HS-27A (cell line): ENCODE measurements around the gene TSPAN3.

Source experiments
- DNase-seq: peaks from one replicate; pipeline ENCODE4 v3.0.0-alpha.2; 2012; ENCODE audit warnings: low read depth, missing footprints

Gene TSPAN3

GRCh38 chr15:77009646-77010311, 61.1 kb downstream of the TSPAN3 start:
- DNase-seq = no peak

DNA sequence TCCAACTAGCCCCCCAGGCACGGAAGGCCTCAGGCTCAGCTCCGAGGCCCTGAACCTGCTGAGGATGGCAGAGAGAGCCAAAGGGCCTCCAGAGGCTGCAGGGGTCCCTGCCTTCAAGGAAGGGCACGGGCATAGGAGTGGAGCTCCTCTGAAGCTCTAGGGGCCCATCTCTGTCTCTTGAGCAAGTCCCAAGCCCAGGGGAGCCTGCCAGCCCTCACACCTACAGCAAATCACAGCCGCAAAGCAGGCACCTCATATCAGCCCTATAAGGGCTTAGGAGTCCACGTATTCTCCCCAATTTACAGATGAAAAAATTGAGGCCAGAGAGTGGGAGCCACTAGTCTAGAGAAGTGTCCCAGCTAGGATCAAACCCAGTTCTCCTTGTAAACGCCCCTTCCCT, 61.7 kb downstream of the TSPAN3 start:
- no peak for DNase-seq

DNA sequence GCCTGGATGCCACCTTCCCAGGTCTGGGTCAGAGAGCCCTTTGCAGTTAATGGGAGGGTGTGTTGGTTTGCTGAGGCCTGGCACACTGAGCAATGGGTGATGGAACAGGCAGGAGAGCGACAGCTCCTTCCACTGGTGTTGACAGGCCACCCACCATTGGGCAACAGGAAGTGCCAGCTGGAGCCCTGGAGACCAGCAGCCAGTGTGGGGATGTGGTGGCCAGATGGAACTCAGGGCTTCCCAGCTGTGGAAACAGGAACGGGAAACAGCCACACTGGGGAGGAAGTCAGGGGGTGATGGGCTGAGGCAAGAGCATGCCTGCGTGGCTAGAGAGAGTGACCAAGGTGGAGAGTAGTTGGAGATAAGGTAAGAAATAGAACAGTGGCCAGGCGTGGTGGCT, 66.7 kb downstream of the TSPAN3 start:
- no peak for DNase-seq

DNA sequence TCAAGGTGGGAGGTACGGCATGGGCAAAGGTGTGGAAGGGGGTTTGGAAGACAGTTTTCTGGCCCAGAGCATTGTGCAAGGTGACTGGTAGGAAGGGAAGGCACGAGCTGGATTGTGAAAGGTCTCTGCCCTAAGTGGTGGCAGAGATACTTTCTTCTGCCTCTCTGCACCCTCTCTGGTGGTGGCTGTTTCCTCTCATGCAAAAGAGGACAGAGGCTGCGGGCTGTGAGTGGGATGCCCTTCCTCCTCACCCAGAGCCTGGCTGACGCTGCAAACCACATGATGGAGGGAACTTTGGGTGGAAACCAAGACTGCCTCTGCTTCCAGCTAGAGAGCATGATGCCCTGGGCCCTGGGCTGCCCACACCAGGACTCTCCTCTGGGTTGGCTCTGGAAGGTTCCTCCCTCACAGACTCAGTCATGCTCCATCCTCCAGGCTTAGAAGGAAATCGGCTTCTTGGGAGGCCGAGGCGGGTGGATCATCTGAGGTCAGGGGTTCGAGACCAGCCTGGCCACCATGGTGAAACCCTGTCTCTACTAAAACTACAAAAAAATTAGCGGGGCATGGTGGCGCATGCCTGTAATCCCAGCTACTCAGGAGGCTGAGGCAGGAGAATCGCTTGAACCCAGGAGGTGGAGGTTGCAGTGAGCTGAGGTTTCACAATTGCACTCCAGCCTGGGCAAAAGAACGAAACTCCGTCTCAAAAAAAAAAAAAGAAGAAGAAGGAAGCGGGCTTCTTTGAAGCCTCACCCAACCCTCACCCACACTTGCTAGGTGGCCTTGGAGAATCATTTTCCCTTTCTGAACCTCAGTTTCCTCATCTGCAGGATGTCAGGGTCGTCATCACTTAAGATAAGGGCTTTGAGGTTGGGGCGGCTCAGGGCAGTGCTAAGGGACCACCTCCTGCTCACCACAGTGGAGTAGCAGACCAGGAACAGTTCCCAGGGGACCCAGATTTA, 67.7 kb downstream of the TSPAN3 start:
- DNase-seq = no peak

GRCh38 chr15:77002436-77002835, 68.5 kb downstream of the TSPAN3 start:
- no peak for DNase-seq

GRCh38 chr15:77001966-77002365, 68.9 kb downstream of the TSPAN3 start:
- DNase-seq = no peak

GRCh38 chr15:77001351-77001750, 69.6 kb downstream of the TSPAN3 start:
- DNase-seq = no peak

GRCh38 chr15:76999996-77000395, 70.9 kb downstream of the TSPAN3 start:
- no peak for DNase-seq

DNA sequence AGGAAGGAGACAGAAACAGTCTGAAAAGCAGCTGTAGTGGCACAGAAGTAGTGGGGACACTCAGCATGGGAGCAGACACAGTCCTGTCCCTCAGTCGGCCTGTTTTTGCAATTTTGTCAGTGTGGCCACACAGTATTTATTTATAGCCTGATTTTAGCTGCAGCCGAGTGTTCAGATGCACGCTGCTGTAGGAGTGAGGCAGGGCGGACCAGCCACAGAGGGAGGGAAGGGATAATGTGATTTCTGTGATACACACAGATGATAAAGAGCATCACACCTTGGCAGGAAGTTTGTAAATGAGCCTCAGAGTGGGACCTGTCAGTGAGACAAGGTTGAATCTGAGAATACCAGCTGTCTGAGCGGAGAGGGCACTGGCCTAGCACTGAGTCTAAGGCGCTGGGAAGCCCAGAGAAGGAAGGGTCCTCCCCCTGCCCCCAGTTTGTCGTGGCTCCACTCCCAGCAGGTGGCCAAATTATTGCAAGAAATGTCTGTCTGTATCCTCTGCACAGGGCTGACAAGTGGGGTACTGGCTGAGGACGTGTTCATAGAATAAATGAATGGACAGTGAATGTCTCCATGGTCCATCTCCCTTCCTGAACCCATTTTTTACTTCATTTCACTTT, 72.1 kb downstream of the TSPAN3 start:
- no peak for DNase-seq

- no peak for DNase-seq
Measured at GRCh38 chr15:76996526-76997401, 74.1 kb downstream of the TSPAN3 start.

GRCh38 chr15:76996076-76996525, 74.8 kb downstream of the TSPAN3 start:
- DNase-seq = no peak

- no peak for DNase-seq
Measured at GRCh38 chr15:76994971-76995945, 75.7 kb downstream of the TSPAN3 start, which contains the start of gene PSTPIP1. Gene PSTPIP1, plus strand, starts transcription at chr15:76995126. Its CDS starts 448 bp downstream, at chr15:76995574.

DNA sequence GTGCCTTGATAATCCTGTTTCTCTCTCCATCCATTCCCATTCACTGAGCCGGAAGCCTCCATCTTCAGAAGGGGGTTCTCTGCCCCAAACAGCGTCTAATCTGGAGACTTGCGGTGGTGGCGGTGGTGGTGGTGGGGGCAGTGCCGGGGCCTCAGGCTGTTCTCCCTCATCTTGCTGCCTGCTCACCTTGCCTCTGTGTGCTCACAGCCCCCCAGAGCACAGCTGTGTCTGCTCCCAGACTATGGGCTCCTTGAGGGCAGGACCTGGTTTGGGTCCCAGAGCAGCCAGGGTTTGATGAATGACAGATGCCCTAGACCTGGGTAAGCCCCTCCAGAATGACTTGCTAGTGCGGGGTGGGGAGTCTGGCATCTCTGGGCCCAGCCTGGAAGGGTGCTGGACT, 76.4 kb downstream of the TSPAN3 start:
- DNase-seq = no peak

DNA sequence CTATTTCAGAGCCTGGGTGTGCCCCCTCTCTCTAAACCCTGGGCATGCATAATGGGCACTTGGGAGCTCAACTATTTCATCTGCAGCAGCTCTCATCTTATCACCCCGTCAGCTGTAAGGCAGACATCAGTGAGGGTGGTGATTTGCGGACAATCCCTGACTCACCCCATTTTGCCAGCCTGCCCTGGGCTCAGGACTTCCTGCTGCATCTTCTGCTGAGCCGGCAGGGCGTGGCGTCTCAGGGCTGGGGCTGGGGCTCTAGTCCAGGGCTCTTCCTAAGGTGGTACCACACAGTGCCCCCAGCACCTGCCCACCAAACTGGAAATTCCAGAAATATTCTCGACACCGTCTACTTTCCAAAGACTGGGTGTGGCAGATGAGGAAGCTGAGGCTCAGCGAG, 76.9 kb downstream of the TSPAN3 start:
- no peak for DNase-seq

DNA sequence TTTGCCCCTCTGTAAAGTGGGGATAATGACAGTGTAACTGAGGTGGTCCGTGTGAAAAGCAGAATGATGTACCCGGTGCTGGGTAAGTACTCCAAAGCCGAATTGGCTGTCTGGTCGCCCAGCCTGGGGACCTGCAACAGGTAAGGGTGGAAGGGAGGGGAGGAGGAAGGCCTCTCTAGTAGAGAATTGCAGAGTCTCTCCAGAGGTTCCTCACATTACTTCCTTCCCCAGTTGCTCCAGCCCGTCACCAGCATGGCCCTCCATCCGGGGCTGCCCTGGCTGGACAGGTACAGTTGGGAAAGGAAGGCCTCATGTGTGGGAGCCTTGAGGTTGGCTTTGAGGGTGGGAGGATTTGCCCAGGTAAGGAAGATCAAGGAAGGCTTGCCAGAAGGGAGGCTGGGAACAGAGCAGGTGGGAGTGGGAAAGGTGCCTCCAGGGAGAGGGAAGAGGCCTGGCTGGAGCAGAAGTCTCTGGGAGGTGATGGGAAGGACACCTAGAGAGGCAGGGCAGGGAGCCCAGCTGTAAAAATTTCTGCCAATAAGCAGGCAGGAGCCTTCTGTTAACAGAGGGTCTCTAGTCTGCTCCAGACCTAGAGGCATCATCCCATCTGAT, 77.7 kb downstream of the TSPAN3 start:
- DNase-seq = no peak

GRCh38 chr15:76991741-76992645, 78.9 kb downstream of the TSPAN3 start:
- no peak for DNase-seq
